Thyroid gland (tissue), 4 donors: Measurements from ENCODE around the gene CTRB2.

Source experiments
- CTCF ChIP-seq, 6 experiments: fragments of 200-600 bp in 3 of 6; fragments of 450-650 bp in 3 of 6; sonication (generic) in 3 of 6; IDR thresholded peaks; one replicate each; pipeline ENCODE4 v1.5.1; 2016 to 2019; ENCODE audit warnings: antibody characterized with exemption in 6 of 6, mild to moderate bottlenecking in 2 of 6, inconsistent platforms in 1 of 6, moderate library complexity in 1 of 6
- POLR2A ChIP-seq, 2 donors: fragments of 450-650 bp; IDR thresholded peaks; one replicate each; pipeline ENCODE4 v1.6.1; 2017; ENCODE audit warnings: antibody characterized with exemption in 2 of 2, mild to moderate bottlenecking in 2 of 2, moderate library complexity in 1 of 2

- no peak for TF ChIP-seq CTCF (IDR thresholded peaks at IDR 0.05)
- TF ChIP-seq POLR2A (IDR thresholded peaks at IDR 0.05): peak in 1 of 2 donors; percentile 9
These were observed 9.2 kb upstream of the CTRB2 start for GRCh38 chr16:75216127-75216526.
